ENCODE results near the gene AMBRA1. TPM values are rescaled to one million over a fixed set of nuclear protein-coding genes. Genes with fewer than 3 reads are reported as not detected.

The AMBRA1 gene
- total RNA-seq, 1 donor from 2014 or later: 33.9 TPM

DNA sequence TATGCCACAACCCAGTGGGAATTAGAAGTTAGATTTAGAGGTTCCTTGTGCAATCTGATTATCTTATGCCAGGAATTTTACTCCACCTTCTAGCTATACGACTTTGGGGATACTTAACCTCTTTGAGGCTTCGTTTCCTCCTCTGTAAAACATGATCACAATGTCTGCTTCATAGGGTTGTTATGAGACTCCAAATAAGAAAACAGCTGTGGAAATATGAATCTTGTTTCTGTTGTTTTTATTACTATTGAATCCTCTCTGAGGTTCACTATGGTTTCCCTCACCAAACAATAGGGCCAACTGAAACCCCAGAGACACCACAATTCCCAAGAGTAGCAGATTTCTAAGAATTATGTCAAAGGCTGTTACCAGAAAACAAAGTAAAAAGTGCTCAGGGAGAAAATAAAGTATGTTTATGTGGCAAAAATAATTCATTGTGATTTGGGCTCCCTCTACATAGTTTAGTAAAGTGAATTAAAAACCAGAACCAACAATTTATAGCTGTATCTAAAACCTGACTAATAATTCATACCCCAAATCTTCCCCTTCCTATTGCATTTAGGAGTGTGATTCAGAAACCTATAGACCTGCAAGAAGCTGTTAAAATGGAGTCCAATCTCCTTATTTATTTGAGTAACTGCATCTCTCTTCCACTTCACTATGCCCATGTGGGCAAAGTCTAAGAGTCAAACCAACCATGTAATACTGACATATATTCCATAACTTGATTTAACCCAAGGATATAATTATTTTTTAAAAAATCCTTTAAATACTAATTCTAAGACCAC lies 38.4 kb downstream of the AMBRA1 start:
- H3K9me3 ChIP-seq: no peaks in the 10 kb centered on the region
- peaks cover 27% of the 10 kb centered on the region for H3K4me1 ChIP-seq
- no peak for DNase-seq
- H3K27ac ChIP-seq: peak overlapping the region; percentile 67
- H3K4me3 ChIP-seq: no peak overlapping the region
- H3K27me3 ChIP-seq: no peaks in the 10 kb centered on the region
- H3K36me3 ChIP-seq: no peaks in the 10 kb centered on the region
- ATAC-seq: no peak
- no peak for TF ChIP-seq CTCF (IDR thresholded peaks at IDR 0.05)
- intact Hi-C loops (cut with DNase I): no loop called here

- H3K9me3 ChIP-seq: no peaks in the 10 kb centered on the region
- H3K4me3 ChIP-seq: no peak overlapping the region
- H3K4me1 ChIP-seq: peaks cover 27% of the 10 kb centered on the region
- DNase-seq (no peak), ATAC-seq (peak; percentile 80)
- H3K27ac ChIP-seq: peak overlapping the region; percentile 67
- intact Hi-C loops (cut with DNase I): no loop called here
- TF ChIP-seq CTCF (IDR thresholded peaks at IDR 0.05): no peak
- no peaks in the 10 kb centered on the region for H3K36me3 ChIP-seq
- no peaks in the 10 kb centered on the region for H3K27me3 ChIP-seq
These were observed 39.3 kb downstream of the AMBRA1 start for GRCh38 chr11:46554213-46555147.

- ATAC-seq (peak; percentile 31), DNase-seq (no peak)
- H3K27ac ChIP-seq: peak overlapping the region; percentile 67
These were observed 40.0 kb downstream of the AMBRA1 start for GRCh38 chr11:46553814-46554212.

GRCh38 chr11:46551261-46551660 lies 42.6 kb downstream of the AMBRA1 start:
- DNase-seq: no peak
- Histone ChIP-seq H3K4me3 (no peak overlapping the region), H3K36me3 (peaks cover 14% of the 10 kb centered on the region), H3K9me3 (no peaks in the 10 kb centered on the region), H3K27ac (no peak overlapping the region), H3K27me3 (no peaks in the 10 kb centered on the region), H3K4me1 (peaks cover 29% of the 10 kb centered on the region)
- intact Hi-C loops (cut with DNase I): no loop called here
- no peak for ATAC-seq
- no peak for TF ChIP-seq CTCF (IDR thresholded peaks at IDR 0.05)

More at GRCh38 chr11:46553814-46554212, 40.0 kb downstream of the AMBRA1 start:
- Histone ChIP-seq H3K4me3 (no peak overlapping the region), H3K4me1 (peaks cover 27% of the 10 kb centered on the region), H3K36me3 (no peaks in the 10 kb centered on the region), H3K9me3 (no peaks in the 10 kb centered on the region), H3K27me3 (no peaks in the 10 kb centered on the region)
- intact Hi-C loops (cut with DNase I): no loop called here
- TF ChIP-seq CTCF (IDR thresholded peaks at IDR 0.05): no peak

DNA sequence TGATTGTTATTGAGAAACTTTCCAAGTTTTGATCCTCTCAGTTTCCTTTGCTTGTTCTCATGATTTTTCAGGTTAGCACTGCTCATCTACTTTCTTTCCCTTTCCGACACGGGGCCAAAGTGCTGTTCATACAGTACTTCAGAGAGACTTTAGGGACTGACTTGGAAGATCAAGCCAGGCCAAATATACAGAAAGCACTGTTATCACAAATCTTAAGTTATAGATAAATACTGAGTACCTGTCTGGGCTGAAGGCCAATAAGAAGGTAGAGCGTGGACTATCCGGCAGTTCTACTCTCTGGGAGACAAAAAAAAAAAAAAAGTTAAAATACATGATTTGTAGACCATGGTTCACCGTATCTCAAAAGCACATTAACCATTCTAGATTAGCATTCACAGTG lies 46.2 kb downstream of the AMBRA1 start:
- DNase-seq (no peak), ATAC-seq (no peak)
- peaks cover 50% of the 10 kb centered on the region for H3K36me3 ChIP-seq
- H3K4me1 ChIP-seq: peaks cover 2% of the 10 kb centered on the region
- no peaks in the 10 kb centered on the region for H3K9me3 ChIP-seq
- no peak overlapping the region for H3K27ac ChIP-seq
- H3K27me3 ChIP-seq: no peaks in the 10 kb centered on the region
- no peak for TF ChIP-seq CTCF (IDR thresholded peaks at IDR 0.05)
- intact Hi-C loops (cut with DNase I): loop anchor here (10.0 kb wide), 1 partner anchor 103 kb away; no protein-coding TSS in a partner anchor
- no peak overlapping the region for H3K4me3 ChIP-seq

Data from upper lobe of right lung (tissue), 1 donor.